ENCODE data around the gene SLC52A1.
"Not testable (repeated sequence)": the region's sequence is repeated elsewhere in the genome, so short reads cannot be mapped to it uniquely, and the experiment has no call there.

Gene SLC52A1
- 0 to 2.9 (median 0.71) reads per million in 4 experiments for total RNA-seq

DNA sequence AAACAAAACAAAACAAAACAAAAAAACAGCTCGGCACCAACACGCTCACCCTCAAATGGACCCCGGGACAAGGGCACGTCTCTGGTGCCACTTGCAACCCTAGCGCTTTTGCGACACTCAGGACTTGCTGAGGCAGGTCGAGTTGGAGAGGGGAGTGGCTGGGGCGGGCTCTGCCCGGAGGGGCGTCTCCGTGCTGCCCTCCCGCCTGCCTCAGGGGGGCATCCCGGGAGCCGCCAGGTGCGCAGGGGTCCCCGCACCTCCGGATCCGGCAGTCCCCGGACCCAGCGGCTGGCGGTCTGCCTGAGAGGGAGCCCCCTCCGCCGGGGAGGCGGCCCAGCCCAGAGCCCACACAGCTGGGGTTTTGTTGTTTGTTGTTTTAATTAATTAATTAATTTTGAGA lies at the start of gene SLC52A1:
Gene SLC52A1 (minus strand): TSS at position 112 of the 400 bp plus-strand sequence. CDS start 820 bp downstream, outside the sequence.
- DNase-seq = no peak

DNA sequence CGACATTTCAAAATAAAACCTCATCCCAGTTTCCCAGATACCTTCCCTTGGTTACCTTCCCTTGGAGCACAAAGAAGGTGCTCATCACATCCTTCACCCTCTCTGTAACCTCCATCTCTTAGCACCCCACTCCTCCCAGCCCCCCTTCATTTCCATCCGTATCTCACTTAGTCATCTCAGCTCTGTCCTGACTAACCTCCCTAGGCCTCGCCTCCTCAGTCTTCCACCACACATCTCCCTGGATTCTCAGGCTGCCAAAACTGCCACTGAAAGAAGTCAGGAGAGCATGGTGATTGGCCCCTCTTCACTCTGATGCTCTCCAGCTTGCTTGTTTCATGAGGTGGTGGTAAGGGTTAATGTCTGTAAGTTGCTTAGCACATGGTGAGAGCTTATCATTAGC lies 45.4 kb upstream of the SLC52A1 start:
- DNase-seq = no peak

DNA sequence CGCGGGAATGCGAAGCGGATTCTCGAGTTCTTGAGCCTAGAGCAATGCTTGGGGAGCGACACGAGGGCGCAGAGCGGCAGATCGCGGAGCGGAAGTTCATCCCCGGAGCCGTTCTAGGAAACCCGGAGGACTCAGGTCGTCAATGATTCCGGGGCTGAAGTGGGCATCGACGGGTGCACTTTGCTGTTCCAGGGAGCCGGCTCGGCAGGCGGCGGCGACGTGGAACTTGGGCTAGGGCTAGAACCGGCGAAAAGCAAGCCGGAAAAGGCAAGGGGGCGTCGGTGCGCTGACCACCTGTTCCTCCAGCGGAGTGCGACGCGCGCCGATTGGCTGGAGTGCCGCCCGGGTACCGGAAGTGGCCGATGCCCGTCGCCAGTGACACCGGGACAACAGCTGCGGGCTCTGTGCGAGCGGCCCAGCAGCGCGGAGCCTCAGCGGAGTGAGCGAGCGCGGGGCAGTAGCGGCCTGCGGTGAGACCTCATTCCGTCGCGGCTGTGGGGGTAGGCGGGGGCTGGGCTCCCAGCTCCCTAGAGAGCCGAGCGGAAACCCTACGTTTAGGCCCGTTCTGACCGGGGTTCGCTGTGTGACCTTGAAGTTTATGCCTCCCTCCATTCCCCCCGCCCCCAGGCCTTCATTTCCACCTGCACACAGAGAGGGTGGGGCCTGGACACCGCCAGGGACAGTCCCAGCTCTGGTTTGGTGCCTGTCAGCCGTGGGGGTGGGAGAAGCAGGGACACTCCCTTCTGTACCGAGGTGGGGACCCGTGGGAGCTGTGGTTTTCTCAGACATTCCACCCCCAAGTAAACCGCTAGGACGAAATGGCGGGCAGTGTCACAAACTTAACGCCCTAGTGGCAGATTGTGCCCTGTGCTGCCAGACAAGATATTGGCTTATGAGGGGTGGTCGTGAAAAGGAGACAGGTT lies 43.1 kb upstream of the SLC52A1 start, which contains the start of gene ZFP3:
Gene ZFP3 (plus strand): TSS at position 362 of the 923 bp plus-strand sequence. CDS start 13,038 bp downstream, outside the sequence.
- DNase-seq = peak; percentile 61

DNA sequence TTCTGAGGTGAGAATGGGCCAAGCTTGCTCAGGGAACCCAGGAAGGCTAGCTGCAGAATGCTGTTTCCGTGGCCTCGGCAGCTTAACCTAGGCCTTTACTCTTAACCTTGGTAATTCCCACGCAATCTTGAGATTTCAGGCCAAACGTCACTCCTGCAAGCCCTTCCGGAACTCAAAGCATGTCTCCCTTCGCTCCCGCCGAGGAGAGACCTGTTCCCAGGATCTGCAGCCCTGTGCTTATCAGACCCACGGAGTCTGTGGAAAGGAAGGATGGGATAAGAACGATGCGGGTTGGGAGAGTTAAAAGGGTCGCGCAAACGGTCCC lies 42.5 kb upstream of the SLC52A1 start:
- no peak for DNase-seq

GRCh38 chr17:5077275-5077674 lies 42.0 kb upstream of the SLC52A1 start:
- DNase-seq = not testable (repeated sequence)

- DNase-seq = not testable (repeated sequence)
Measured at GRCh38 chr17:5075472-5075871, 40.2 kb upstream of the SLC52A1 start.

DNA sequence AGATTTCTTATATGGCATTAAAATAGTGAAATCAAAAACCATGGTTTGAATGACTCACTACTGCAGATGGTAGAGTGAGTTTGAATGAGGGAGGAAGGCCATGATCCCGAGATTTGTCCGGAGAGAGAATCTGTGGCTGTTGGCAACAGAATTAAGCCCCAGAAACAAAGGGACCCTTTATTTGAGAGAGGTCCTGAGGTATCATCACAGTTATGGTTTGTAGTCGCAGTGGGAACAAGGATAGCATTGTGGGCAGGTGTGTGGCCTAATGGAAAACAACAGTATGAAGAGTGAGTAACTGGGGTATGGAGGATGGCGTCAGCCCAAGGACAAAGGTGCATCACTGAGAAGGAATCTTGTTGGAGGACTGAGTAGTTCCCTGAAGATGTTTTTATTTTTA lies 34.5 kb upstream of the SLC52A1 start:
- no peak for DNase-seq

GRCh38 chr17:5068236-5068635 lies 33.0 kb upstream of the SLC52A1 start:
- no peak for DNase-seq

DNA sequence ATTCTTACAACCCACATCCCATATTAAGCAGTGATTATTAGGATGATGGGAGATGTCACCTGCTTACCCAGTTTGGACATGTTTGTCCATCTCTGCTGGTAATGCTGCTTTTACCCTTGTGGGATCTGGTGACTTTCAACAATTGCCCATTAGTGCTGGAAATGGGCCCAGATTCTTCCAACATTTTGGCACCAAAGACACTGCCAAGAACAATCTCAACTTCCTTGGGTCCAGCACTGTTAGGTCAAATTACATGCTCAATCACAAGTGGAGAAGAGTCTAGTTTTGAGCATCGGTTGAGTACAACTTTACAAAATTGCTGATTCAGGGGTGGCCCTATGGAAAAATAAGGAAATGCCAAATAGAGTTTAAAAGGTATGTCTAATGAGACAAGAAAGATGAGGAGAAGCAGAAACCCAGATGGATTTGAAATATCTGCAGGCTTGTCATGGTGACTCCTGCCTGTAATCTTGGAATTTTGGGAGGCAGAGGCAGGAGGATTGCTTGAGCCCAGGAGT lies 30.1 kb upstream of the SLC52A1 start:
- DNase-seq = no peak

GRCh38 chr17:5055543-5055942 lies 20.3 kb upstream of the SLC52A1 start:
- no peak for DNase-seq

DNA sequence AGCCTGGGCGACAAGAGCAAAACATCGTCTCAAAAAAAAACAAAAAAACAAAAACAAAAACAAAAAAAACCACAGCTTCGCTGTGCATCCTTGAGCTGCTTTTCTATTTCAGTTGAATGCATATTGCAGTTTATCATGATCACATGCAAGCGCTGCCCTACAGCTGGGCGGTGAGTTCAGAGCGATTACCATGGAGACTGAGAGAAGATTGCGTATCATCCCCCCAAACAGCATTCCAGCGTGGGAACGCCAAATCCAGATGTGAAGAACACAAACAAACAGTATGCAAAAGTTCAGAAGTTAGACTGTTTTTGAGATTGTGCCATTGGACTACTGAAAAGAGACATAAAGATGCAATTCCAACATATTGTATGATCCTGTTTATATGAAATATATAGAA lies 15.1 kb upstream of the SLC52A1 start:
- DNase-seq = no peak

DNA sequence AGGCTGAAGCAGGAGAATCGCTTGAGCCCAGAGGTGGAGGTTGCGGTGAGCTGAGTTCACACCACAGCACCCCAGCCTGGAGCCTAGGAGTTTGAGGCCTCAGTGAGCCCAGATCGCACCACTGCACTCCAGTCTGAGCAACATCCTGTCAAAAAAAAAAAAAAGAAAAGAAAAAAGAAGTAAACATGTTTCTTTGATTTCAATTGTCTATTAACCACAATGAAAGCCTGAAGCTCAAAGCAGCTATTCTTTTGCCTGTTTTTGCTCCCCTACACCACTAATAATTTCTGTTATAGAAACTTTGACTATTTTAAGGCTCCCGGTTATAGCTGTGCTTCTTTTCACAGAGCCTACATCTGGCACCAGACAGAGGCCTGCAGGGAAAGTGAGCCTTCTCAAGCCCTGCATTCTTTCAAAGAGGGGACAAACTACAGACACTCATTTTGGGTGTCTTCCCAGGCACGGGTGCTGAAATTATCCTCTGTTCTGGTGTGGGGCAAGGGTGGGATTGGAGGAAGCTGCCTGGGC lies 14.2 kb upstream of the SLC52A1 start:
- peak; percentile 4 for DNase-seq

- DNase-seq = no peak
Measured at GRCh38 chr17:5047446-5047845, 12.2 kb upstream of the SLC52A1 start.

DNA sequence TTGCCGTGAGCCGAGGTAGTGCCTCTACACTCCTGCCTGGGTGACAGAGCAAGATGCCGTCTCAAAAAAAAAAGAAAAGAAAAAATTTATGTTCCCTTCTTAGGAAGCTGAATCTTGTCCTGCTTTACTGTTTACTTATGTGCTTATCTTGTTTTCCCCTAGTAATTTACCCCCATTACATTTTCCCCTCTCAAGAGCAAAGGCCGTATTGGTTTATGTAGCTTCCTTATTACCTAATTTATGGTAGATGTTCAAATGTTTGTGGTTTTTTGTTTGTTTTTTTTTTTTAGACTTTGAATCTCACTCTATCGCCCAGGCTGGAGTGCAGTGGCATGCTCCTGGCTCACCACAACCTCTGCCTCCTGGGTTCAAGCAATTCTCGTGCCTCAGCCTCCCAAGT lies 10.3 kb upstream of the SLC52A1 start:
- DNase-seq = no peak

GRCh38 chr17:5044630-5045029 lies 9.4 kb upstream of the SLC52A1 start:
- DNase-seq = no peak

DNA sequence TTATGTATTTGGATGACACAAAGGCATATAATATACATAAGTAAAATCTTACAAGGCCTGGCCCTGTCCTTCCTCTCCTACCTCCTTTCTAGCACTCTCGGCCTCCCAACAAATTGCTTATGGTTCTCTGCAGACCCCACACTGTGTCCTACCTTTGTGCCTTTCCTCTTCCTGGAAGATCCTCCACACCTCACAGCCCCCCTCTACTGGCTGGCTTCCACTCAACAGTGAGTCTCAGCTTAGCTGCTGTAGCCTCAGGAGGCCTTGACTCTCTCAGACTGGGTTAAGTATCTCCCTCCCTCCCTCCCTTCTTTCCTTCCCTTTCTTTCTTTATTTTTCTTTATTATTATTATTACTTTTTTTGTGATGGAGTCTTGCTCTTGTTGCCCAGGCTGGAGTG lies 8.3 kb upstream of the SLC52A1 start:
- no peak for DNase-seq

DNA sequence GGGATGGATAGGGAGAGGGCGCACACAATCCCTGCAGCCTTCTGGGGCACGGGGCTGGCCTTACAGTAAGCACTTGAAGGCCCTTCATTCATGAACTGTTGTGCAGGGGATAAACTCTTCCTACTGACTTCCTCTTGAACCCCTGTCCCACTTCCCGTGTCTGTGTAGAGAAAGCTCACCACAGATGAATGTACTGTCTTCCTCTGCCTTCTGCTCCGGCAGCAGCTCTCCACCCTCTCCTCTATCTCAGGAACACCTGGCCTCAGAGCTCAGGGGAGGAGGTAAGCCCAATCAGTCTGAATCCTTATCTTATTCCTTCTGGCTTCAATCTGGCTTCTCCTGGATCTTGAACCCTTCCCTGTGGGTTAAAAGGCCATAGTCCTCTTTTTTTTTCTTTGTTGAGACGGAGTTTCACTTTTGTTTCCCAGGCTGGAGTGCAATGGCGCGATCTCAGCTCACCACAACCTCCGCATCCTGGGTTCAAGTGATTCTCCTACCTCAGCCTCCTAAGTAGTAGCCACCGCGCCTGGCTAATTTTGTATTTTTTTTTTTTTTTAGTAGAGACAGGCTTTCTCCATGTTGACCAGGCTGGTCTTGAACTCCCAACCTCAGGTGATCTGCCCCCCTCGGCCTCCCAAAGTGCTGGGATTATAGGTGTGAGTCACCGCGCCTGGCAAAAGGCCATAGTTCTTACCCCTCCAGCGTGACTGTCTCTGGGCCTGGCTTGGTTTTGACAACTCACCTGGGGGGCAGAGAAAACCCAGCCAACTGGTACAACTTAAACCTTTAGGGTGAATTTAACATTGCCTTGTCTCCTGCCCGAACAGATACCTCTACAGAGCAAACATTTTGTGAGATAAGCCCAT lies 7.2 kb upstream of the SLC52A1 start:
- DNase-seq = no peak

GRCh38 chr17:5034651-5035050 lies 575 bp downstream of the SLC52A1 start:
- DNase-seq = no peak

DNA sequence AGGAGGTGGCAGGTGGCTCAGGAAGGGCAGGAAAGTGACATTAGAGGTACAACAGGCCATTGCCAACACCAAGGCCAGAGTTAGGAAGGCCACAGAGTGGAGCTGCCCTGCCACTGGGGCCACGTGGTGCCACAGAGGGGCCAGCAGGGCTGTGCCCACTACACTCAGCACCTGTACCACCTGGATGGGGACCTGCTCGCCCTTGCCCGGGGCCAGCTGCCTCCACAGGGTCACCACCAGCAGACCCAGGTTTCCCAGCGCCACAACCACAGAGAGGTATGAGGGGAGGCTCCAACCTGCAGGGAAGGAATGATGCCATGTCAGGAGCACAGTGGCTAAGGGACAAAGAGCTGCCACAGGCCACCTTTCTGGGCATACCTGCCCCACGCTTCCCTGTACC lies 1.2 kb downstream of the SLC52A1 start:
- no peak for DNase-seq

- DNase-seq = no peak
Measured at GRCh38 chr17:5033352-5034015, 1.7 kb downstream of the SLC52A1 start.

DNA sequence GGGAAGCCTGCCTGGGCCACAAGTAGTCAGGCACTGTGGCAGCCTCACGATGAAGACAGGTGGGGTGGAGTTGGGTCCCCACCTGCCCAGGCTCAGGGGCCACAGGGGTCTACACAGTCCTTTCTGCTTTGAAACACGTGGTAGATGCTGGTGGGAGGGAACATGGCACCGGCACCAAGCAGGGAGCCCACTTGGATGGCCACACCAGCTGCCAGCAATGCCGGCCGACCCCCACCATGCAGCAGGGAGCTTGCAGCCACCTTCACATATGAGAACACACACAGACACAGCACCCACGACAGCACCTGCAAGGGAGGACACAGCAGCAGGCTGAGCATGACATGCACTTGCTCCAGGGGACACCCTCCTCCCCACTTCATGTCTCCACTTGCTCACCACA lies 2.4 kb downstream of the SLC52A1 start:
- no peak for DNase-seq

- peak; percentile 74 for DNase-seq
Measured at GRCh38 chr17:5031365-5032082, 3.7 kb downstream of the SLC52A1 start.

All from effector CD8-positive, alpha-beta T cell (primary cell).